Aorta (tissue), 5 donors: Measurements from ENCODE around the gene RPS17. TPM values are rescaled to one million over a fixed set of nuclear protein-coding genes. Genes with fewer than 3 reads are reported as not detected.
A peak's percentile ranks its signal among the peaks of the same experiment; 100 is the strongest.

Source experiments
- ATAC-seq: fragments of 200-7000 bp; cut with Tn5 transposase; one replicate; pipeline ENCODE4 v1.9.1; 2022; ENCODE audit warnings: moderate library complexity; ENCODE audit not compliant: low FRiP score
- DNase-seq, 2 donors: peaks; one replicate each; pipeline ENCODE4 v3.0.0-alpha.2; 2020
- H3K27ac ChIP-seq, 2 donors: one replicate each; pipeline ENCODE4 v1.5.1; 2013; ENCODE audit warnings: low read length in 2 of 2, mild to moderate bottlenecking in 2 of 2, moderate library complexity in 2 of 2, control low read depth in 1 of 2, inconsistent platforms in 1 of 2, low read depth in 1 of 2
- H3K27me3 ChIP-seq, 2 donors: one replicate each; pipeline ENCODE4 v1.6.1; 2013; ENCODE audit warnings: control low read depth in 1 of 2, low read length in 1 of 2, mild to moderate bottlenecking in 1 of 2, moderate library complexity in 1 of 2; ENCODE audit not compliant: insufficient read depth in 2 of 2, control insufficient read depth in 1 of 2
- H3K36me3 ChIP-seq, 2 donors: one replicate each; pipeline ENCODE4 v1.6.1; 2013; ENCODE audit warnings: control low read depth in 1 of 2, low read length in 1 of 2, mild to moderate bottlenecking in 1 of 2; ENCODE audit not compliant: insufficient read depth in 2 of 2, control insufficient read depth in 1 of 2
- H3K4me1 ChIP-seq, 2 donors: one replicate each; pipeline ENCODE4 v1.6.1; 2013; ENCODE audit warnings: low read length in 2 of 2, control low read depth in 1 of 2, mild to moderate bottlenecking in 1 of 2, moderate library complexity in 1 of 2; ENCODE audit not compliant: insufficient read depth in 2 of 2, control insufficient read depth in 1 of 2
- H3K4me3 ChIP-seq, 2 donors: one replicate each; pipeline ENCODE4 v1.5.1; 2013; ENCODE audit warnings: low read length in 2 of 2, control low read depth in 1 of 2, mild to moderate bottlenecking in 1 of 2
- H3K9me3 ChIP-seq: one replicate; pipeline ENCODE4 v1.6.1; 2013; ENCODE audit warnings: mild to moderate bottlenecking, low read length; ENCODE audit not compliant: control insufficient read depth
- WGBS, 2 donors: extraction: QIAGEN DNeasy Blood & Tissue Kit; methylation state at CpG; one replicate each; pipeline ENCODE4 v1.1.7; 2013; 5-methylcytosine and 5-hydroxymethylcytosine counted together
- intact Hi-C, 2 donors: fragments of 100-400 bp; cut with DNase I; formaldehyde crosslinking; loops; one replicate each; pipeline versions ENCODE4 v1.14.2 to v1.15.0; 2022
- long read RNA-seq, 2 donors: library from polyadenylated mRNA; unstranded; transcript quantifications; one replicate each; pipeline ENCODE4 v2.0.0, GENCODE V29; 2020 to 2021
- polyA plus RNA-seq, 2 donors: library from polyadenylated mRNA; stranded (reverse); fragments of 200-250 nt; gene quantifications; one replicate each; pipeline ENCODE4 v1.2.3, GENCODE V29; 2013
- total RNA-seq, 2 donors: library from RNA; stranded (reverse); fragmentation: NEBNext Ultra II Directional; extraction: Animal tissue kit (Norgen Biotek cat#: 25700); gene quantifications; one replicate each; pipeline ENCODE4 v1.2.1, GENCODE V29; 2021
- donor health status: healthy with polysubstance abuse.
- donor health status: Bipolar disorder and iron deficiency.
- donor health status: DM: no; HTN: no; CAD: no.
- donor health status: DM: no; HTN: no; CAD: no.
- donor health status: DM: yes; HTN: yes; CAD: no.

RPS17 gene
- 1,000 to 10,000 TPM; 1,022 to 1,110 TPM for total RNA-seq
- polyA plus RNA-seq: 1,000 to 10,000 TPM; 4,105 to 7,043 TPM
- long read RNA-seq, donor 1, transcript RPS17-210 (5 exons, 488 nt): major isoform, 132 of 146 reads
- long read RNA-seq, donor 1, transcript RPS17-209 (4 exons, 1,909 nt): minor isoform, 9 of 146 reads
- long read RNA-seq, donor 1, partial matches to known transcripts: 0 of 146 reads
- long read RNA-seq, donor 1, other reads (novel, unspliced or antisense): 1 of 146 reads
- long read RNA-seq, donor 2, transcript RPS17-210 (5 exons, 488 nt): major isoform, 65 of 65 reads
- long read RNA-seq, donor 2, partial matches to known transcripts: 0 of 65 reads
- long read RNA-seq, donor 2, other reads (novel, unspliced or antisense): 0 of 65 reads

GRCh38 chr15:82540055-82540983, at the start of gene RPS17:
Gene RPS17, minus strand, starts transcription at chr15:82540457. Its CDS starts 29 bp downstream, at chr15:82540428.
- Histone ChIP-seq H3K4me1 (peaks cover 0 to 3% of the 10 kb centered on the region in 2 donors), H3K36me3 (peaks cover 6% of the 10 kb centered on the region in 2 donors), H3K9me3 (no peaks in the 10 kb centered on the region), H3K27ac (peak within 1 kb of the TSS; percentile 34 to 71), H3K27me3 (no peaks in the 10 kb centered on the region), H3K4me3 (peak within 1 kb of the TSS; percentile 82 to 88)
- WGBS, 2 donors: 0 to 1% methylated on average over 75 to 81 of the region's 81 CpGs
- DNase-seq (peak; percentile 97 to 99), ATAC-seq (peak; percentile 99)
- intact Hi-C loops: loop anchor here (5.0 to 10.0 kb wide), 3 partner anchors 447 to 662 kb away; partner anchors contain the start of gene RAMAC (in 1 of the 2)

GRCh38 chr15:82587805-82588204, 47.5 kb upstream of the RPS17 start:
- ATAC-seq: no peak

GRCh38 chr15:82585072-82585471, 44.8 kb upstream of the RPS17 start:
- DNase-seq: no peak
- Histone ChIP-seq H3K27ac (no peak overlapping the region), H3K9me3 (no peaks in the 10 kb centered on the region), H3K36me3 (no peaks in the 10 kb centered on the region), H3K27me3 (peaks cover 0 to 2% of the 10 kb centered on the region in 2 donors), H3K4me3 (no peak overlapping the region), H3K4me1 (no peaks in the 10 kb centered on the region)
- no peak for ATAC-seq
- intact Hi-C loops: no loop called here
- 29 to 30% methylated on average over 3 of the region's 3 CpGs for WGBS, 2 donors

More at GRCh38 chr15:82587805-82588204, 47.5 kb upstream of the RPS17 start:
- Histone ChIP-seq H3K4me1 (no peaks in the 10 kb centered on the region), H3K27ac (no peak overlapping the region), H3K4me3 (no peak overlapping the region), H3K36me3 (no peaks in the 10 kb centered on the region), H3K9me3 (no peaks in the 10 kb centered on the region), H3K27me3 (no peaks in the 10 kb centered on the region)
- no peak for DNase-seq
- 58 to 59% methylated on average over 4 of the region's 4 CpGs for WGBS, 2 donors
- intact Hi-C loops: no loop called here

- no peaks in the 10 kb centered on the region for H3K4me1 ChIP-seq
- intact Hi-C loops: no loop called here
- DNase-seq (no peak), ATAC-seq (no peak)
- H3K27ac ChIP-seq: no peak overlapping the region
- H3K9me3 ChIP-seq: no peaks in the 10 kb centered on the region
- H3K4me3 ChIP-seq: no peak overlapping the region
- peaks cover 0 to 2% of the 10 kb centered on the region in 2 donors for H3K27me3 ChIP-seq
- WGBS, 2 donors: 75 to 84% methylated on average over 2 of the region's 2 CpGs
- no peaks in the 10 kb centered on the region for H3K36me3 ChIP-seq
Observed at GRCh38 chr15:82580713-82581112, 40.5 kb upstream of the RPS17 start.

GRCh38 chr15:82575335-82575734, 35.1 kb upstream of the RPS17 start:
- Histone ChIP-seq H3K27me3 (no peaks in the 10 kb centered on the region), H3K4me3 (no peak overlapping the region), H3K4me1 (no peaks in the 10 kb centered on the region), H3K36me3 (no peaks in the 10 kb centered on the region), H3K9me3 (no peaks in the 10 kb centered on the region), H3K27ac (no peak overlapping the region)
- intact Hi-C loops: no loop called here
- DNase-seq (no peak), ATAC-seq (no peak)
- 71 to 74% methylated on average over 3 of the region's 3 CpGs for WGBS, 2 donors

- Histone ChIP-seq H3K9me3 (no peaks in the 10 kb centered on the region), H3K27ac (no peak overlapping the region), H3K4me1 (no peaks in the 10 kb centered on the region), H3K4me3 (no peak overlapping the region), H3K36me3 (no peaks in the 10 kb centered on the region), H3K27me3 (no peaks in the 10 kb centered on the region)
- intact Hi-C loops: no loop called here
- WGBS, 2 donors: 73 to 76% methylated on average over 3 of the region's 3 CpGs
- no peak for ATAC-seq
- DNase-seq: no peak
Observed at GRCh38 chr15:82572986-82573385, 32.7 kb upstream of the RPS17 start.

GRCh38 chr15:82572311-82572710, 32.1 kb upstream of the RPS17 start:
- intact Hi-C loops: no loop called here
- no peak for DNase-seq
- no peak for ATAC-seq
- H3K4me1 ChIP-seq: no peaks in the 10 kb centered on the region
- H3K27me3 ChIP-seq: no peaks in the 10 kb centered on the region
- no peaks in the 10 kb centered on the region for H3K9me3 ChIP-seq
- no peaks in the 10 kb centered on the region for H3K36me3 ChIP-seq
- H3K27ac ChIP-seq: no peak overlapping the region
- WGBS, 2 donors: 53 to 69% methylated on average over 5 of the region's 5 CpGs
- no peak overlapping the region for H3K4me3 ChIP-seq

GRCh38 chr15:82571722-82572222, 31.5 kb upstream of the RPS17 start:
- Histone ChIP-seq H3K27me3 (no peaks in the 10 kb centered on the region), H3K9me3 (no peaks in the 10 kb centered on the region), H3K36me3 (no peaks in the 10 kb centered on the region), H3K27ac (no peak overlapping the region), H3K4me1 (no peaks in the 10 kb centered on the region), H3K4me3 (peak overlapping the region in 1 of 2 donors; percentile 30)
- WGBS, 2 donors: 1% methylated on average over 17 of the region's 17 CpGs
- intact Hi-C loops: no loop called here
- DNase-seq: peak; percentile 78 to 81
- ATAC-seq: peak; percentile 93
